Uterus (tissue), 4 donors: Measurements from ENCODE around the gene TRAF2. TPM values are rescaled to one million over a fixed set of nuclear protein-coding genes. Genes with fewer than 3 reads are reported as not detected.

ENCODE experiments used
- DNase-seq, 2 donors: peaks; one replicate each; pipeline ENCODE4 v3.0.0-alpha.2; 2019 to 2020
- H3K27ac ChIP-seq, 2 donors: fragments of 200-600 bp; sonication (generic); 1 replicate in 1 of 2; 2 replicates in 1 of 2; pipeline ENCODE4 v1.5.1; 2016 to 2018
- H3K27me3 ChIP-seq, 2 donors: fragments of 200-600 bp; sonication (generic); one replicate each; pipeline ENCODE4 v1.5.1; 2018 to 2019; ENCODE audit warnings: control low read depth in 1 of 2
- H3K36me3 ChIP-seq, 2 donors: fragments of 200-600 bp; sonication (generic); one replicate each; pipeline ENCODE4 v1.5.1; 2019; ENCODE audit warnings: control low read depth in 1 of 2
- H3K4me1 ChIP-seq, 2 donors: fragments of 200-600 bp; sonication (generic); one replicate each; pipeline ENCODE4 v1.5.1; 2018 to 2019; ENCODE audit warnings: control low read depth in 1 of 2
- H3K4me3 ChIP-seq, 2 donors: fragments of 200-600 bp; sonication (generic); 1 replicate in 1 of 2; 2 replicates in 1 of 2; pipeline ENCODE4 v1.5.1; 2018 to 2019; ENCODE audit warnings: mild to moderate bottlenecking in 1 of 2
- H3K9me3 ChIP-seq, 2 donors: fragments of 200-600 bp; sonication (generic); one replicate each; pipeline ENCODE4 v1.5.1; 2019; ENCODE audit warnings: control low read depth in 1 of 2
- CTCF ChIP-seq, 4 experiments: fragments of 200-600 bp in 2 of 4; fragments of 450-650 bp in 2 of 4; sonication (generic) in 2 of 4; IDR thresholded peaks; one replicate each; pipeline ENCODE4 v1.5.1; 2016 to 2019; ENCODE audit warnings: antibody characterized with exemption in 4 of 4, mild to moderate bottlenecking in 2 of 4, moderate library complexity in 1 of 4
- POLR2A ChIP-seq, 2 donors: fragments of 450-650 bp; IDR thresholded peaks; one replicate each; pipeline ENCODE4 v1.6.1; 2016; ENCODE audit warnings: antibody characterized with exemption in 2 of 2, mild to moderate bottlenecking in 1 of 2, moderate library complexity in 1 of 2
- intact Hi-C: fragments of 100-400 bp; cut with DNase I; formaldehyde crosslinking; loops from one replicate; pipeline ENCODE4 v1.15.1; 2023; ENCODE audit warnings: low total_unique reads
- total RNA-seq, 4 donors: library from RNA; depleted of rRNA in 3 of 4; stranded (reverse); fragments of >200 nt in 3 of 4; gene quantifications; one replicate each; pipeline versions ENCODE4 v1.1.0 to v1.2.4, GENCODE V29; 2014 to 2023
- donor health status: DM: yes; HTN: yes; CAD: no.

Gene TRAF2
- total RNA-seq, 4 donors from 2014 or later = 0.88 to 22.1 (median 11.9) TPM

- H3K9me3 ChIP-seq = no peaks in the 10 kb centered on the region
- H3K27me3 ChIP-seq = no peaks in the 10 kb centered on the region
- H3K4me1 ChIP-seq = no peaks in the 10 kb centered on the region
- H3K36me3 ChIP-seq = no peaks in the 10 kb centered on the region
- H3K4me3 ChIP-seq = no peak overlapping the region
- H3K27ac ChIP-seq = no peak overlapping the region
- DNase-seq = no peak
- no peak for TF ChIP-seq CTCF (IDR thresholded peaks at IDR 0.05)
- TF ChIP-seq POLR2A (IDR thresholded peaks at IDR 0.05) = no peak
- intact Hi-C loops = no loop called here
Observed at GRCh38 chr9:136964833-136965422, 78.6 kb downstream of the TRAF2 start.

DNA sequence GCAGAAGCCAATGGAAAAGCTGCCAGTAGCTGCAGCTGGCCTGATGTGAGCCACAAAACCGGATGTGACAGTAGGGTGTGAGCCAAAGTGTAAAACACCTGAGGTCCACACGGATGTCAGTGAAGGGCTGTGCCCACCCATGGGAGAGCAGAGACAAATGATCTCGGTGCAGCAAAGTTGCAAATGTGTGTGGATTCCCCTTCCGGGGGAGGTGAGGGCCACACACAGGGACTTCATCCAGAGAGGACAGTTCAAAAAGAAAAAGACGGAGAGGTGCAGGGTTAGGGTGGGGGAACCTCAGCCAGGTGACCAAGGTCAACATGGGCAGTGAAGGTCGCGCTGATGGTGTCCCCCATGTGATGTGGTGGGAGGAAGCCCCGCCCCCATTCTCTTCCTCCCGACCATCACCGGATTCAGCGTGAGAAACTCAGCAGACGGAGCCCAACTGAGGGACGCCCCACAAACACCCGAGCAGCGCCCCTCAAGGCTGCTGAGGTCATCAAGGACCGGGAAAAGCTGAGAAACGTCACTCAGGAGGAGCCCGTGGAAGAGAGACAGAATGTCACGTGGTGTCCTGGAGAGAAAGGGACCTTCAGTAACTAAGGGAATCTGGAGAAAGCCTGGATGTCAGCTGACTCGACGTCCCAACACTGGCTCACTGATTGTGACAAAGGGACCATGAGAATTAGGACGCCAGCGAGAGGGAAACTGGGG is 79.6 kb downstream of the TRAF2 start:
- Histone ChIP-seq H3K27me3 (no peaks in the 10 kb centered on the region), H3K9me3 (no peaks in the 10 kb centered on the region), H3K4me1 (no peaks in the 10 kb centered on the region), H3K36me3 (no peaks in the 10 kb centered on the region), H3K4me3 (no peak overlapping the region), H3K27ac (no peak overlapping the region)
- no peak for TF ChIP-seq CTCF (IDR thresholded peaks at IDR 0.05)
- no peak for TF ChIP-seq POLR2A (IDR thresholded peaks at IDR 0.05)
- intact Hi-C loops = no loop called here
- DNase-seq = no peak

DNA sequence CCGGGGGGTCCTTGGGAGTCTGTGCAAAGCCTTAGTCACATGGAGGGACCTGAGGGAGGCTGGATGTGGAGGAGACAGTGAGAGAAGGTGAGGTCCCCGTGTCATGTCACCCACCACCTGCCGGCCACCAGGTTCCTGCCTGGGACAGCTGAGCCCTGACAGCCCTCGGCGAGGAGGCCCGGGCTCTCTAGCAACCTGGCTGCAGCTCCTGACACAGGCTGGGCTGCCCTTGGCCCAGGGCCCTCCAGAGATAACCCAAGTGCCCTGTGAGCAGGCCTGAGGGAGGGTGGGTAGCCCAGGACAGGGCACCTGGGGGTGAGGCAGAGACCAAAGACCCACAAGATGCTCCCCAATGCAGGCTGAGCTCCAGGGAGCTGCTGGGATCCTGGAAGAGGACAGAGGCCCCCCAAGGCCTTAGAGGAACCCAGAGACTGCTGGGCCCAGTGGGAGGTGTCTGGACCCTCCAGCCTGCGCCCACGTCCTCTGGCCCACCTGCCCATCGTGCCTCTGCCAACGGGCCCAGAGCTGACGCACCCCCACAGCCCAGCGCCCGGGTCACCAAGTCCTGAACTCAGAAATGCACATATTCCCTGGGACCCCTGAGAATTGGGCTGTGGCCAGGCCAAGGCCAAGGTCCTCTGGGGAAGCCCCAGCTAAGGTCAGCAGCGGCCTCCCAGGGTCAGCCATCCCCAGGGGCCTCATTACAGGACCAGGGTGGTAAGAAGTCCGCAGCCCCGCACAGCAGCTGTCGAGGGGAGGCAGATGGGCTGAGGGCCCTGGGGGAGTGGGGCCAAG is 82.2 kb downstream of the TRAF2 start:
- DNase-seq = no peak
- Histone ChIP-seq H3K27me3 (no peaks in the 10 kb centered on the region), H3K27ac (no peak overlapping the region), H3K36me3 (no peaks in the 10 kb centered on the region), H3K9me3 (no peaks in the 10 kb centered on the region), H3K4me1 (no peaks in the 10 kb centered on the region), H3K4me3 (no peak overlapping the region)
- TF ChIP-seq POLR2A (IDR thresholded peaks at IDR 0.05) (no peak), CTCF (IDR thresholded peaks at IDR 0.05) (no peak)
- intact Hi-C loops = no loop called here

- no peak for TF ChIP-seq POLR2A (IDR thresholded peaks at IDR 0.05)
- no peak for TF ChIP-seq CTCF (IDR thresholded peaks at IDR 0.05)
- Histone ChIP-seq H3K9me3 (no peaks in the 10 kb centered on the region), H3K36me3 (no peaks in the 10 kb centered on the region), H3K4me3 (no peak overlapping the region), H3K27ac (no peak overlapping the region), H3K4me1 (no peaks in the 10 kb centered on the region), H3K27me3 (no peaks in the 10 kb centered on the region)
- intact Hi-C loops = no loop called here
- no peak for DNase-seq
Observed at GRCh38 chr9:136969150-136969549, 82.8 kb downstream of the TRAF2 start.

- Histone ChIP-seq H3K27me3 (no peaks in the 10 kb centered on the region), H3K9me3 (no peaks in the 10 kb centered on the region), H3K36me3 (no peaks in the 10 kb centered on the region), H3K4me3 (no peak overlapping the region), H3K4me1 (no peaks in the 10 kb centered on the region), H3K27ac (no peak overlapping the region)
- intact Hi-C loops = no loop called here
- TF ChIP-seq POLR2A (IDR thresholded peaks at IDR 0.05) (no peak), CTCF (IDR thresholded peaks at IDR 0.05) (no peak)
- DNase-seq = no peak
Observed at GRCh38 chr9:136969774-136970173, 83.5 kb downstream of the TRAF2 start.
